Measurements from ENCODE around the gene SMIM13.

SMIM13 gene

GRCh38 chr6:11153447-11153846 is 59.8 kb downstream of the SMIM13 start:
- TF ChIP-seq CTCF (conservative IDR thresholded peaks at IDR 0.05; ENCODE audit: low read length): no peak
- DNase-seq (ENCODE audit: low read depth): no peak
- no peak overlapping the region for H3K4me3 ChIP-seq (ENCODE audit: low read length)

DNA sequence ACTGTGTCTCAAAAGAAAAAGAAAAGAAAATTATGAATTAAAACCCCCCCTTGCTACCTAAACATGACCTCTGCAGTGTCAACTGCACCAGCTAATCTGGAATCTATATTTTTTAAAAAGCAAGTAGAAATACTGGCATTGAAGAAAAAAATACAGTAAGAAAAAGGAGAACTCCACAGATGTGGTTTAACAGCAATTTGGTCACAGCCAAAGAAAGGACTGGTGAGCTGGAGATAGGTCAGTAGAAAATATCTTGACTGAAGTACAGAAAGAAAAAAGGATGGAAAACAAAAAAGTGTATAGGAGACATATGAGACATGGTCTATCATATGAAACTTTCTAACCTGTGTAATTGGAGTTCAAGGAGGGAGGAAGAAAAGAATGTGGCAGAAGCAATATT is 62.0 kb downstream of the SMIM13 start:
- H3K4me3 ChIP-seq (ENCODE audit: low read length): no peak overlapping the region
- no peak for DNase-seq (ENCODE audit: low read depth)
- no peak for TF ChIP-seq CTCF (conservative IDR thresholded peaks at IDR 0.05; ENCODE audit: low read length)

DNA sequence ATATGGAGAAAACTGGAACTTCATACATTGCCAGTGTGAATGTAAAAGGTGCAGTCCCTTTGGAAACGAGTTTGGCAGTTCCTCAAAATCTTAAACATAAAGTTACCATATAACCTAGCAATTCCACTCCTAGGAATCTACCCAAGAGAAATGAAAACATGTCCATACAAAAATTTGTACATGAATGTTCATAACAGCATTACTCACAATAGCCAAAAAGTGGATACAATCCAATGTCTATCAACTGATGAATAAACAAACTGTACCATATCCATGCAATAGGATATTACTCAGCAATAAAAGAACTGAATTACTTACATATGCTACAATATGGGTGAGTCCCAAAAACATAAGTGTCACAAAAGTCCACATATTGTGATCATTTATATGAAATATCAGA is 66.6 kb downstream of the SMIM13 start:
- no peak for DNase-seq (ENCODE audit: low read depth)
- TF ChIP-seq CTCF (conservative IDR thresholded peaks at IDR 0.05; ENCODE audit: low read length): no peak
- H3K4me3 ChIP-seq (ENCODE audit: low read length): no peak overlapping the region

GRCh38 chr6:11161031-11161956 is 67.7 kb downstream of the SMIM13 start:
- peak; percentile 45 for DNase-seq (ENCODE audit: low read depth)
- no peak overlapping the region for H3K4me3 ChIP-seq (ENCODE audit: low read length)
- TF ChIP-seq CTCF (conservative IDR thresholded peaks at IDR 0.05; ENCODE audit: low read length): no peak

GRCh38 chr6:11162262-11162661 is 68.6 kb downstream of the SMIM13 start:
- H3K4me3 ChIP-seq (ENCODE audit: low read length): no peak overlapping the region
- no peak for TF ChIP-seq CTCF (conservative IDR thresholded peaks at IDR 0.05; ENCODE audit: low read length)
- DNase-seq (ENCODE audit: low read depth): no peak

GRCh38 chr6:11163932-11164331 is 70.3 kb downstream of the SMIM13 start:
- H3K4me3 ChIP-seq (ENCODE audit: low read length): no peak overlapping the region
- DNase-seq (ENCODE audit: low read depth): no peak
- TF ChIP-seq CTCF (conservative IDR thresholded peaks at IDR 0.05; ENCODE audit: low read length): no peak
